ENCODE measurements around the gene DGAT2.

GRCh38 chr11:75827562-75827961 is 59.0 kb downstream of the DGAT2 start:
- TF ChIP-seq CTCF (conservative IDR thresholded peaks at IDR 0.05), result no peak
- no peak for TF ChIP-seq ZFX (IDR thresholded peaks at IDR 0.05)

Measured in C4-2B (cell line).